NOMO-1 treated with DMSO at 0.1 percent for 48 hours (cell line): Measurements from ENCODE around the gene PPT2.
A peak's percentile ranks its signal among the peaks of the same experiment; 100 is the strongest.
"Not testable (repeated sequence)": the region's sequence is repeated elsewhere in the genome, so short reads cannot be mapped to it uniquely, and the experiment has no call there.

Experiments
- DNase-seq: peaks from one replicate; lab custom pipeline; 2025; ENCODE audit not compliant: unreplicated experiment; lab: John Stamatoyannopoulos, UW

PPT2 gene

DNA sequence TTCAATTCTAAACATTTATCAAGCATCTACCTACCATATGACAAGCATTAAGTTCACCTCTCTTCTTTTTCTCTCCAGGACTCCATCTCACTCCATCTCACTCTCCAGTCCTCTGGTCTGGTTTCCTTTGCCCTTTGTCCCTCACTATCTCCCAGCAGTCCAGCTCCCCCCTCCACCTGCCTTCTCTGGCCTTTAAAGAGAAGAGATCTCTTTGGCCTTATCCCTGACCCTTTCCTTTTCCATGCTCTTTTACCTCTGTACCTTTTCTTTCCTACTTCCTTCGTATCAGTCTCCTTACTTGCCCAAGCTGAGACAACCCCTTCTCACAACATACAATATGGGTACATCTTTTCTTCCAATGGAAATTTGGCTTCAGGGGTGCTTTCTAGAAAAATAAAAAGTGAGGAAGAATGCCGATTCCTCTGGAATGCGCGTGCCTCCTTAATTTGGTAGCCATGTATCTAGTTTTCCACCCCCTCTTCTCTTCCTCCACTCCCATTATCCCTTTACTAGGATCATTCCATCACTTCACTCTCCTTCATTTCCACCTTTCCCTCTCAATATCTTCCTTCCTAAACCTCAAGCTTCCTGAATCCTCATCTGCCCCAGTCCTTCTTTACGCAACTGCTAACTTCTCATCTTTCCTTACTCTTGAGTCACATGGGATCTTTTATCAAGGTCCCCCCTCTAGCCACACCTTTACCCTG lies 22.7 kb downstream of the PPT2 start:
- no peak for DNase-seq

DNA sequence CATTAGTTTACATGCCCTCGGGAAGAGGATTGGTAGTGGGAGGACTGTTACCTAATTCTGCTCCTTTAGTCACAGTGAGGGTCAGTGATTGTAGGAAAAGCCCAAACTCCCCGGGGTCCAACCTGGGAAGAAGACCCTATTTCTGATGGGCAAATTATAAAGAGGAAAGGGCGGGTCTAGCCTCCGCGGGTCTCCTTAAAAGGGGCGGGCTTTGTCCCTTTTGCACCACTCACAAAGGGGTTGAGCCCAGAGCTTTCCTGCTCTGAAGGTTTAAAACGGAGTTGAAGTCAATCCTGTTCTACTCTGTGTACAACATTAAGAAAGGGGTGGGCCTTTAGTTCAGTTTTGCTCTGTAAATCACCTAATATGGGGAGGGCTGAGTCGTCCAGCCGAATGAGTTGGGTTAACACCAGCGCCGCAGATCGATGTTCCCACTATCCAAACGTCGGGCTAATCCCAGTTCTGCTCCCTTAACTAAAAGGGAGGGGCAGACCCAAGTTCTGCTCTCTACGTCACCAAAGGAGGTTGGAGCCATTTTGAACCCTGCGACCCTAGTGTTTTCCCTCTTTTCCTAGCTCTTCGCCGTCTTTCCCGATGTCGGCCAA lies 23.3 kb downstream of the PPT2 start:
- DNase-seq: peak; percentile 51

DNA sequence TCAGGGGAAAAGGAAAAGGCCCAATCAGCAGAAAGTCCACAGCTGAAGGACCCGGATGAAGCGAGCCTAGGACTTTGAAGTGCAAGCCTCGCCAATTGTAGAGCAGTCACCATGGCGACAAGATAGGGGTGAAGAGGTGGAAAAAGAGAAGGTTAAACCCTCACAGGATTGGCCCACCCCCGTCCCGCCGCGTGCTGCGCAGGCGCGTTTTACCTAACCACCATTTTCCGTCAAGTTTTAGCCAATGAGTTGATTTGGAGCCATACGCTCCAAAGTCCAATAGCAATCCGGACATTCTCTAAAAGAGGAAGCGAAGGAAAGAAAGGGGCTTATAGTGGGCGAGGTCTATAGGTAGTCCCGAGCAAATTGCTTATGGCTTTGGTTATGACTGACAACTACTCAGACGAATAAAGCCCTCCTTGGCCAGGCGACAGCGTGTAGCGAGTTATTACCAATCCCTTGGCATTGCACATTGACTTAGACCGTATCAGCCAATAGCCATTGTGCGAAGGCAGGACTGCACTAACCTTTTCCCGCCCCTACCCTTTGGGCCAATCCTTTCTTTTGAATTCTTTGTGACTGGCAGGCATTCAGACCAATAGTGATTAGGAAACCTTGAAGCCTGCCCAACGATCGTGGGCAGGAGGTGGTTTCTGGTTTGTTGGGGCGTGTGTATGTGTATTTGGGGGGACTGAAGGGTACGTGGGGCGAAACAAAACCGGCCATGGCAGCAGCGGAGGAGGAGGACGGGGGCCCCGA lies 24.0 kb downstream of the PPT2 start, which contains the start of gene RNF5:
RNF5 (plus strand) TSS at position 618 of the 759 bp plus-strand sequence; CDS start at position 725, 107 bp downstream.
- DNase-seq: peak; percentile 100

DNA sequence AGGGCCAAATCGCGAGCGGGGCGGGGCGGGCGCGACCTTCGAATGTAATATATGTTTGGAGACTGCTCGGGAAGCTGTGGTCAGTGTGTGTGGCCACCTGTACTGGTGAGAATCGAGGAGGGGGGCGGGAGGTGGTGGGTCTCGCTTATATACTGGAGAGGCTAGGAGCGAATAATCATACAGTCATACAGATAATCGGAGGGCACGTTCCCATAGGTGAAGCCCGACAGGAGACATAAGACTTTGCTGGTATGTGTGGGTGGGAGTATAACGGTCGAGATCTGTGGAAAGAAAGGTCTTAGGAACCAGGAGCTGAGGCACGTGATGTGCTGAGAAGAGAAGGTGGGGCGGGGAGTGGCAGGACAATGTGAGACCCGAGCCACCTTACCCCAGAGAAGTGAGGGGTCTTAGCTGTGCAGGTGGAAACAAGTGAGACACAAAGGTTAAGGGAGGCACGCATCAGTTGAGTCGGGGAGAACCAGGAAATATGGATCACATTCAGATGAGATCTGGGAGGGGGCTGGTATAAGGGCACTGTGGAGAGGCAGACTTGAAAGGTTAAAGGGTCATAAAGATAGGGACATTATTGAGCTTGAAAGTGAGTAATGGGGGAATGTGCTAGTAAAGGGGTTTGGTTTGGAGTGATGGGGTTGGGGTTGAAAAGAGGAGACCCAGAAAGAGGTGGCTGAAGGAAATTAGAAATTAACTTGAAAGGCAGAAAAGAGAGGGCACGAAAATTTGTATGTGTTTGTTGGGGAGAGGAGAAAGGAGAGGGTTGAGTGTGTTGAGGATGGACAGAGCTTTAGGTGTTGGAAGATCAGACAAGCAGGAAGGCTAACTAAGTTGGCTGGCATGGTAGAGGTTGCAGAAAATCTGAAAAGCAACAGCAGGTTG lies 24.9 kb downstream of the PPT2 start:
- no peak for DNase-seq

DNA sequence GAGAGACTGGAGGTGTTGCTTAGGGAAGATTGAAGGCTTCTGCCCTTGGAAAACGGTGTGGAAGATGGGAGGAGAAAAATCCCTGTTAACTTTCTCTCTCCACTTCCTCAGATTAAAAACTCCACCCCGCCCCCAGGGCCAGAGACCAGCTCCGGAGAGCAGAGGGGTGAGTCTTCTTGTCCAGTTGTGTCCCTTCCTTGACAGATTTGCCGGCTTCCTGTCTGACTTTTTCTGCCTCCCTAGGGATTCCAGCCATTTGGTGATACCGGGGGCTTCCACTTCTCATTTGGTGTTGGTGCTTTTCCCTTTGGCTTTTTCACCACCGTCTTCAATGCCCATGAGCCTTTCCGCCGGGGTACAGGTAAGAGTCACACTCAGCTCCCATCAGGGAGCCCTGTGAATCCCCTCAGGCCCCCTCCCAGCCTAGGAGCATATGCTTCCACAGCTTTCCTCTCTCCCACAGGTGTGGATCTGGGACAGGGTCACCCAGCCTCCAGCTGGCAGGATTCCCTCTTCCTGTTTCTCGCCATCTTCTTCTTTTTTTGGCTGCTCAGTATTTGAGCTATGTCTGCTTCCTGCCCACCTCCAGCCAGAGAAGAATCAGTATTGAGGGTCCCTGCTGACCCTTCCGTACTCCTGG lies 25.9 kb downstream of the PPT2 start:
- DNase-seq: no peak

DNA sequence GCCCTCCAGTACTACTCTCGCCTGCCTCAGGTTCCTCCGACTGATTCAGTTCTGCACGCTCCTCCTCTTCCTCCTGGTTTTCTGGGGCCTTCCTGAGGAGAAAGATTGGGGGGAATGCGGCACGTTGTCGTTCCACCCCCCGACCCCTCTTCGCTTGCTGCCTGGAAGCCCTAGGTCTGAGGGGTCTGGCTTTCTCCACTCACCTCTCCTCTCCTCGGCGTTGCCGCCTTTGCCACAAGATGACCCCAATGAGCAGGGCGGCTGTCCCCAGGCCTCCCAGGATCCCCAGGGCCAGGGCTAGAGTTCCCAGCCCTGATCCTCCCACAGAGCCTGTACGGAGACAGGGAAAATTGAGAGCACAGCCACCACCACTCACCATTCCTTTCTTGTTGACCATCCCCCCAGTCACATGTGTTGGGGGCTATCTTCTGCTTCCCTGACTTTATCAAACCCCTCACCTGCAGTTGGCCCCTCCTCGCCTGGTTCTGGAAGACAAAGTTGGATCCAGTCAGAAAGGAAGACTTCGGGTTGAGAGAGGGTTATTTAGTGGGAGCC lies 27.3 kb downstream of the PPT2 start:
- DNase-seq: no peak

DNA sequence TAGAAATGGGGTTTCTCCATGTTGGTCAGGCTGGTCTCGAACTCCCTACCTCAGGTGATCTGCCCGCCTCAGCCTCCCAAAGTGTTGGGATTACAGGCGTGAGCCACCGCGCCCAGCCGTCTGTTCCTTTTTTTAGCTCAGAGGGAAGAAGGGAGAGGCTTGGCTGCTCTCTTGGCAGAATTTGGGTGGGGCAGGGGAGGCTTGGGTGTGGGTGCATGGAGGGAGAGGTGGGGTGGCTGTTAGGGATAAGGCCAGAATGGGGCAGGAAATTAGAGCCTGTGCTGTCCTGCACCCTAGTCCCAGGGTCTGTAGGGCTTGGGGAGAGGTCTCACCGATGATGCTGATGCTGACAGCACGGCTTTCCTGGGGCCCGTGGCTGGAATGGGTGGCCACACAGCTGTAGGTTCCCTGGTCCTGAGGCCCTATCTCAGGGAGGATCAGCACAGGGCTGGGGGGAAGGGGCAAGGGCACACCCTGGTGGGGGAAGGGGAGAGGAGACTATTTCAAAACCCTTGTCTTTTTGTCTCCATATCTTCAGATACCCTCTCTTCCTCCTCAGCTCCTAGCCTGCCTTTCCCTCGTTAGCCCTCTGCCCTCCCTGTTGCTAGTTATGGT lies 28.1 kb downstream of the PPT2 start:
- no peak for DNase-seq

DNA sequence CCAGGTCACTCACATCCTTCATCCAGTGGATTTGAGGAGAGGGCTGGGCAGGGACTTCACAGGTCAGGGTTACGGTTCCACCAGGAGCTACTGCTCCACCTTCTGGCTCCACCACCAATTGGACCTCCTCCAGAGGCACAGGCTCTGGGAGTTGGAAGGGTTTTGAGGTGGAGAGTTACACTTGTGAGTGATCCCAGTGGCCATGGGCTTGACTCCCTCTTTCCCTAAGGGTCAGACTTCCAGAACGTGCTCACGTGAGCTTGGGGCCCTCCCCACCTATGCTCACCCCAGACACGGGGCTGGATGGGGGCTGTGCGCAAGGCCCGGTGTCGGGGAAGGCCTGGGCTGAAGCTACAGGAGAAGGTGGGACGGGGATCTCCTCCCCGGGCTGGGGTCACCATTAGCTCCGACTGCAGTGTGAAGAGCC lies 28.6 kb downstream of the PPT2 start:
- DNase-seq: no peak

DNA sequence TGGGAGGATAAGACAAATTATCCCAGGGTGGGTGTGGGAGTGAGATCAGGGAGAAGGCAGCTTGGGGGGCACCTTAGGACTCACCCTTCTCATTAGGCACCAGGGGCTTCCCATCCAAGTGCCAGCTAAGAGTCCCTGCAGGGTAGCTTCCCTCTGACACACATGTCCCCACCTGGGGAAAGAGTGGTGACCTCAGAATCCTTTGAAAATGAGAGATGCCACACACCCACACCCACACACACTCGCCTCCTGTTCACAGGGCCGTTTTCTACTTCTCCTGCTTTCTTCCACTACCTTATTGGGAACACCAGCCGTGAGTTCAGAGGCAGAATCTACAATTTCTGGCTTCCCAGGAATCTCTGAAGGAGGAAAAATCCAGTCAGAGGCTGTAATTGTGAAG lies 29.1 kb downstream of the PPT2 start:
- DNase-seq: no peak

DNA sequence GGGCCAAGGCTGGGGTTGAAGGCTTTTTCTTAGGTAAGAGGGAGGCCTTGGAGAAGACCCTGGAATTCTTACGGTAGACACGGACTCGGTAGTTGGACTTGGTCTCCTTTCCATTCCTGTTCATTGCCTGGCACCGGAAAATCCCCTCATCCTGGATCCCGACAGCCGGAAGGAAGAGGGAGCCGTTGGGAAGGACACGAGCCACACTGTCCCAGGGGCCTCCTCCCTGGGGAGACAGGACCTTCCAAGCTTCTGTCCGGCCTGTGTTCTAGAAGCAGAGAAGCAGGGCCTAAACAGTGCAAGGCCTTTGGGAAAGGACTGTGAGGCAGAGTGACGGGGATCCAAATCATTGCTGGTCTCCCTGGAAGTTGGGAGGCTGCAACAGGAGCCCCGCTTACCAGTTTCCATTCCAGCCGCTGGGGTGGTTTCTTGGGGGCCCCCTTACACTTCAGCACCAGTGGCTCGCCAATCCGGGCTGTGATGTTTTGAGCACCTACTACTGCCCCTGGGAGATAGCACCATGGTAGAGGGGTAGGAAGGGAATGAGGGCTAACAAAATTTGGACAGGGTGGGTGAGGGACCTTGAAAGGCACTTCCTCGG lies 29.6 kb downstream of the PPT2 start:
- DNase-seq: no peak

DNA sequence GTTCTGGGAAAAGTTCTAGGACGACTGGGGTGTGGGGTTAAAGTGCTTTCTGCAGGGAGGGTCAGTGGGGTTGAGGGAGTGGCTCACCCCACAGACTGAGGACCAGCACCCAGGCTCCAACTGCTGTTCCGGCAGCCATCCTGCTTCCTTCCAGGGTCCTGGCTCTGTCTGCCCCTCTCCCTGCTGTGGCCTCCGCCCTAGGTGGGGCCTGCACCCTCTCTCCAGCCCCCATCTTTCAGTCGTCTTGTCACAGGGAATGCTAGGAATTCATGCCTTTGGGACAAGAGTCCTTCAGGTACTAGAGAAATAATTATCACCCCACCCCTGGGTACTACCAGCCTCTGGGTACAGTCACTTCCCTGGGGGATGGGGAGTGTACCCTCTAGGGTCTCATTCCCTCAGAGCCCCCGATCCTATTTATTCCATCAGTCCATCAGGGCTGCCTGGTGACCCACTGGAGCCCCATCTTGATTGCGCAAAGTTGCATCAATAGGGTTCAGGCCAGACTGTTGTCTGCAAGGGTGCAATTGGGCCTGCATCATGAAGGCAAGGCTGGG lies 30.2 kb downstream of the PPT2 start, which contains the start of gene AGER:
AGER (minus strand) TSS at position 170 of the 557 bp plus-strand sequence; CDS start at position 139, 31 bp downstream.
- no peak for DNase-seq

DNA sequence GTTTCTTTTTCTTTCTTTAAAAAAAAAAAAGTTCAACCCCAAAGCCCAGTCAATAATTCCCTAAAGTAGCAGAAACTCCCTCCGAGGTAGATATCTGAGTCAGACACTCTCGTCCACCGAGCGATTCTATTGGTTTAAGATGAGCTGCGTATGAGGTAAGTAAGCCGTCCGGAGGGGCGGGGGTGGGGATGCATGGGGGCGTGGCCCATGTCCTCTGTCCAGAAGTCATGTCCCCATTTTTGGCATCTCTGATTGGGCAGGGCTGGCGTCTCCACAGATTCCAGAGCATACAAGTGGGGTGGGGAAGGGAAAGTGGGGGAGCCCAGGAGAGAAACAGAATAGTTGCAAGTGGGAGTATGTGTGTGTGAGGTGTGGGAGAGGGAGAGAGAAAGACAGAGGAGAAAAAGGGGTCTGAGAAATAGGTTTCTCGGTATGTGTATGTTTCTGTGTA lies 31.8 kb downstream of the PPT2 start:
- peak; percentile 52 for DNase-seq

DNA sequence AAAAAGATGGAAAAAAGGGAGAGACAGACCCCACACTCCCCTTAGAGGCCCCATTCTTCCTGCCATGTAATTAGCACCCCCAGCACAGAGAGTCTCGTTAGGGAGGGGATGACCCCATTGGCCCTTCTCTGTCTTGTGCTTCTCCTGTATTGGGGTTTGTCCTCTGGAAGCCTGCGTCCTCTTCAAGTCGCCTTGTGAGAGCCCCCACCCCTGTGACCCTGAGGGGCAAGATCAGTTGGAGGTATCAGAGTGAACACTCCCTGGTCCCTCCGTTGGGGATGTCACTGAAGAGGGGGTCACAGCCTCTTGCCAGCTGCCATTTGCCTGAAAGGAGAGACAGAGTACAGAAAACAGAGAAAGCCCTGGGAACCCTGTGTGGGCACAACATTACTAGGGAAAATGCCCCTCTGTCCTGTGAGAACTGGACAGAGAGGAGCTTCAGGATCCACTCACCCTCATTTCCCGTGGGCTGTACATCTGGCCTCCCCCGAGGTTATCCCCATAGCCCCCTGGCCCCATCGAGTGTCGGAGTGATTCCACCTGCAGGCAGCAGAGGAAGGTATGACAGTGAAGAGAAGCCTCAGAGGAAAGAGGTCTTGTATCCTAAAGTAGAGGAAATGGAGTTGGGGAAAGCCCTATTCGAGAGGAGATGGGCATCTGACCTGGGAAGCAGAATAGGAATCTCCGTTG lies 32.4 kb downstream of the PPT2 start:
- DNase-seq: not testable (repeated sequence)

DNA sequence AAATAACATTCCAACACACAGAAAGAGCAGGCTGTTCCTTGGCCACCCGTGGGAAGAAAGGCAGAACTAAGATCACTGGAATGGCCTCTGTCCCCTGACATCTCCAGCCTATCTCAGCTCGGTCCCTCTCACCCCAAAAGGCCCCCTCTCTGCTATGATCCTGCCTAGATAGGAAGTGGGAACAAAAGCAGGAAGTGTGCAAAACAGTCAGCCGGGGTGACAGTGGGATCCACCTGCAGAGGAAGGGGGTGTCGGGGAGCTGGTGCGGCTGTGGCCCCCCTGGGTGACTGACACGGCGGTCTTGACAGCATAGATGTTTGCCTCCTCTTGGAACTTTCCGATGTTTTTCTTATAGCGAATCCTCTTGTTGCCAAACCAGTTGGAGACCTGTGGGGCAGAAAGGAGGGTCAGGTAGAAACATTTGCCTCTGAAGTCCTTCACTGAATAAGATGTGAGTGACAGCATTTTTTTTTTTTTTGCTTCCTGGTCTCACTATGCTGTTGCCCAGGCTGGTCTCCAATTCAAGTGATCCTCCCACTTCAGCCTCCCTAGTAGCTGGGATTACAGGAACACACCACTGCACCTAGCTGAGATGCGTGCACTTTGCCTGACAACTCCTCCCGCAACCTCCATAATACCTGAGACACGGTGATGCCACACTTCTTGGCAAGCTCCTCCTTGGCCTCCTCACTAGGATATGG lies 33.2 kb downstream of the PPT2 start:
- DNase-seq: no peak

DNA sequence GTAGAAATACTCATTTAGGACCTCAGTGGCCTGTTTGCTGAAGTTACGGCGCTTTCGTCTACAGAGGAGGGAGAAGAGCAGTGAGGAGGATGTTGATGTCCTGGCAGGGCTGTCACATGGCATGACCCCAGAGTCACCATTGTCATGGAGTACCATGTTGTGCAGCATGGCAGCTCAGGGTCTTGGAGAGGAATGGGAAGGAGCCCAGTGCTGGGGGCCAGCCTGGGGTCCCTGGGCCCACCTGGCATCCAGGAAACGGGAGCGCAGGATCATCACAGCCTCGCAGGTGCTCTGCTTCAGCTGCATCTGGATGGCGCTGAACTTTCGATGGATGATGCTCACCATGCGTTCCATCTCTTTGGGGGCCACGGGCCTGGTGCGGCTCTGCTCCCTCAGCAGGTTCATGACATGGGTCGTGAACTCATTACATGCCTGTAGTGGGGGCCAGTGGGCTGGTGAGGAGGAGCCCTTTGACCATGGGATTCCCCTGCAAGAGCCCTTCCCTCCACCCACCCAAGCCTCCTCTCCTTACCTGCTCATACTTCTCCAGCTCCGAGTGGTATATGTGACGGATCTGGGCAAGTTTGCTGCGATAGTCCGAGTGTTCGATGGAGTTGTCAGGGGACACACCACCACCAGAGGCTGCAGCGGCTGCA lies 33.9 kb downstream of the PPT2 start:
- DNase-seq: not testable (repeated sequence)

DNA sequence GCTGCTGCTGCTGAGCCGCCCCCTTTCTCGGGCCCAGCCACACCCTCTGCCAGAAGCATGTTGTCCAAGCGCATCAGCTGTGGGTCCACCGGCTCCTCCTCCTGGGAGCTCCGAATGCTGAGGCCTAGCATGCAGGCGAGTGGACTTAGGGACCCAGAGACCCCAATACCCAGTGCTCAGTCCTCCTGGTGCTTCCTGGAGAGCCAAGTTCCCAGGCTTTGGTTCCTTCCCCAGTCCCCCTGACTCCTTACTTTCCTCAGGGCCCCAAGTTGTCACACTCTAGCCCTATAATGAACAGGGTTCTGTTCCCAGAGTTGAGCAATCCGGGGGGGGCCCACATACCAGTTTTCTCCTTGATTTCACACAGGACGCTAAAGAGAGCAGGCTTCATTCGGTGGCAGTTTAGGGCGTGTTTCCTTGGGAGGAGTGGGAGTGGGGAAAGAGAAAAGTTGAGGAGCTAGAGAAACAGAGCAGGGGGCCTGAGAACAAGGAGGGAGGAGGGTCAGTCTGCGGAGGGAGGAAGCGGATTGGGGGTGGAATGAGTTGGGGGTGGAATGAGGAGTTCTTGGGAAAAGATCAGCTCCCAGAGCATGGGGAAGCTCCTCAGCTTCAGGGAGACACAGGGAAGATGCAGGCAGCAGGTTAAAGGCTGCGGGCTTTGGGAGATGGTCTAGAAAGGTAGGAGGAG lies 34.6 kb downstream of the PPT2 start:
- DNase-seq: no peak
